ENCODE results near the gene COL11A1. TPM values are rescaled to one million over a fixed set of nuclear protein-coding genes. Genes with fewer than 3 reads are reported as not detected.

COL11A1 gene
- total RNA-seq, 2 experiments from 2014 or later = not detected

DNA sequence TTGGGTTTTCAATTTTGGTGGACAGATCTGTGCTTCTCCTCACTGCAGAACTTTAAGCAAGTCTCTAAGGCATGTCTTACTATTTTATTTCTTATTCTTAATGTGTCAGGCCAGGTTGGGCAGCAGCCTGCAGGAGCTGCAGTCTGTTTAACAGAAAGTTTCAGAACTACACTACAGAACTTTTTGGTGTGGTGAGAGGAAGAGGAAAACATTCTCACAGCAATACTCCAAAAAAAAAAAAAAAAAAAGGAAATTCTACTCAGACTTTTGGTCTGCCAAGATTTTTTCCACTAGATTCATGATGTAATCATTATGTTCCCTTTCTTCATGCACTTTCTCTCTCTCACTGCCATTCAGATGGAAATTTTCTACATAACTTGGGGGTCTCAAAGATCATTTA, 255.2 kb downstream of the COL11A1 start:
- DNase-seq = no peak
- Mint-ChIP-seq H3K4me3 (no peak overlapping the region), H3K27me3 (no peaks in the 10 kb centered on the region), H3K9me3 (peaks cover 5% of the 10 kb centered on the region), H3K36me3 (ENCODE audit: low read depth) (no peaks in the 10 kb centered on the region), H3K27ac (no peak overlapping the region), H3K4me1 (ENCODE audit: low read depth) (no peaks in the 10 kb centered on the region)
- POLR2A ChIA-PET = no interaction called here
- CTCF ChIA-PET = interaction anchor here (1.2 kb wide), 1 partner anchor 15 kb away, joined by 3 read pairs; no protein-coding TSS in a partner anchor
- TF ChIP-seq, protein P1, sequence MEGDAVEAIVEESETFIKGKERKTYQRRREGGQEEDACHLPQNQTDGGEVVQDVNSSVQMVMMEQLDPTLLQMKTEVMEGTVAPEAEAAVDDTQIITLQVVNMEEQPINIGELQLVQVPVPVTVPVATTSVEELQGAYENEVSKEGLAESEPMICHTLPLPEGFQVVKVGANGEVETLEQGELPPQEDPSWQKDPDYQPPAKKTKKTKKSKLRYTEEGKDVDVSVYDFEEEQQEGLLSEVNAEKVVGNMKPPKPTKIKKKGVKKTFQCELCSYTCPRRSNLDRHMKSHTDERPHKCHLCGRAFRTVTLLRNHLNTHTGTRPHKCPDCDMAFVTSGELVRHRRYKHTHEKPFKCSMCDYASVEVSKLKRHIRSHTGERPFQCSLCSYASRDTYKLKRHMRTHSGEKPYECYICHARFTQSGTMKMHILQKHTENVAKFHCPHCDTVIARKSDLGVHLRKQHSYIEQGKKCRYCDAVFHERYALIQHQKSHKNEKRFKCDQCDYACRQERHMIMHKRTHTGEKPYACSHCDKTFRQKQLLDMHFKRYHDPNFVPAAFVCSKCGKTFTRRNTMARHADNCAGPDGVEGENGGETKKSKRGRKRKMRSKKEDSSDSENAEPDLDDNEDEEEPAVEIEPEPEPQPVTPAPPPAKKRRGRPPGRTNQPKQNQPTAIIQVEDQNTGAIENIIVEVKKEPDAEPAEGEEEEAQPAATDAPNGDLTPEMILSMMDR (IDR thresholded peaks at IDR 0.05) = no peak
- no peak for ATAC-seq
- intact Hi-C loops (cut with micrococcal nuclease) = no loop called here

DNA sequence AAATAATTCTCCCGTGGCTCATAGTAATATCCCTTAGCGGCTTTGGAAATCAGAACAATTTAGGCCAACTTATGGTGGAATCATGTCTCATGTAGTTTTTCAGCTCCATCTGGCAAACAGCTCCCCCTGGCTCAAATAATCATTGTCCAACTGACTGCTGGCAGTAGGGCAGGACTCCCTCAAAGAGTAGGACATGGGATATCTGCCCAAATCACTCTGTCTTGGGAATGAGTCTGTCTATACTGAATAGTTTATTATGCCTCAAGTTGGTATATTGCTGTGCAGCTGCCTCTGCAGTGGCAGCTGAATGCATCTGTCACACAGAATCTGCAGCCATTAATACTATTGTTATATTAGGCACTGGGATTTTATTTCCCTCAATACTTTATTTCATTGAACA, 255.7 kb downstream of the COL11A1 start:
- POLR2A ChIA-PET = no interaction called here
- Mint-ChIP-seq H3K4me1 (ENCODE audit: low read depth) (no peaks in the 10 kb centered on the region), H3K36me3 (ENCODE audit: low read depth) (no peaks in the 10 kb centered on the region), H3K9me3 (peaks cover 5% of the 10 kb centered on the region), H3K27me3 (no peaks in the 10 kb centered on the region), H3K27ac (no peak overlapping the region), H3K4me3 (no peak overlapping the region)
- CTCF ChIA-PET = interaction anchor here (1.2 kb wide), 1 partner anchor 14 kb away, joined by 3 read pairs; no protein-coding TSS in a partner anchor
- intact Hi-C loops (cut with micrococcal nuclease) = no loop called here
- ATAC-seq = no peak
- DNase-seq = no peak
- TF ChIP-seq, protein P1 (IDR thresholded peaks at IDR 0.05) = no peak

DNA sequence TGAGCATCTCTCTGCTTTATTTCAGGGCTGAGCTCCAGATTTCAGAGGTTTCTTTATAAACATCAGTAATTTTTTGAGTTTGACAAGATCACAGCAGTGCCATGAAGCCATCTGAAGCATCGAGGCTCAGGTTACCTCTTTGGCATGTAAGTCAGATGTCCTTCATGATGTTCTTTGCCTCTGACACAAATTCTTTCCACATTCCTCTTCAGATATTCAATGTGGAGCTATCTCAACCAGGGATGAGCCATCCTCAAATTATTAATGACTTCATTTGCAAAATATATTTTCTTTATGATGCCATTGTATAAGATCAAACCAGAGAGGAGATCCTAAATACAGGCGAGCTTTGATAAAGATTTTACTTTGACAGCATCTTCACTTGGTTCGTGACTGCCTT, 256.7 kb downstream of the COL11A1 start:
- peaks cover 5% of the 10 kb centered on the region for H3K9me3 Mint-ChIP-seq
- no peaks in the 10 kb centered on the region for H3K27me3 Mint-ChIP-seq
- POLR2A ChIA-PET = no interaction called here
- DNase-seq (no peak), ATAC-seq (no peak)
- no peaks in the 10 kb centered on the region for H3K4me1 Mint-ChIP-seq (ENCODE audit: low read depth)
- TF ChIP-seq, protein P1 (IDR thresholded peaks at IDR 0.05) = no peak
- H3K4me3 Mint-ChIP-seq = no peak overlapping the region
- CTCF ChIA-PET = no interaction called here
- no peaks in the 10 kb centered on the region for H3K36me3 Mint-ChIP-seq (ENCODE audit: low read depth)
- intact Hi-C loops (cut with micrococcal nuclease) = no loop called here
- no peak overlapping the region for H3K27ac Mint-ChIP-seq

DNA sequence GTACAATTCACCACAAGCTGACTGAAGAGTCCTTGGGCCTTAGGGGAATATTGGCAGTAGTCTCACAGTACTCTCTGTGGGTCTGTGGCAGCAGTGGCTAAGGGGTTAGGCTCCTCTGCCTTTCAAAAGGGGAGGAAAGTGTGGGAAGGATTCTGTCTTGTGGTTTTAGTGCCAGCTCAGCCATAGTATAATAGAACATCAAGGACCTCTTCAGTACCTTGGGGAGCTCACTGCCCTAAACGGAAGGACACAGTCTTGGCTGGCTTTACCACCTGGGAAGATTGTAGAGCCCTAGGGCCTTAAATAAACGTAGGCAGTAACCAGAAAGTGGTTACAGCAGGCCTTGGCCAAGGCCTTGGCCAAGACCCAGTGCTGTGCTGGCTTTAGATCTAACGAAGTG, 265.7 kb downstream of the COL11A1 start:
- H3K27ac Mint-ChIP-seq = no peak overlapping the region
- H3K4me1 Mint-ChIP-seq (ENCODE audit: low read depth) = no peaks in the 10 kb centered on the region
- TF ChIP-seq, protein P1 (IDR thresholded peaks at IDR 0.05) = no peak
- ChIA-PET CTCF (no interaction called here), POLR2A (no interaction called here)
- intact Hi-C loops (cut with micrococcal nuclease) = no loop called here
- H3K36me3 Mint-ChIP-seq (ENCODE audit: low read depth) = no peaks in the 10 kb centered on the region
- no peak for ATAC-seq
- H3K9me3 Mint-ChIP-seq = peaks cover 7% of the 10 kb centered on the region
- H3K4me3 Mint-ChIP-seq = no peak overlapping the region
- no peak for DNase-seq
- no peaks in the 10 kb centered on the region for H3K27me3 Mint-ChIP-seq

DNA sequence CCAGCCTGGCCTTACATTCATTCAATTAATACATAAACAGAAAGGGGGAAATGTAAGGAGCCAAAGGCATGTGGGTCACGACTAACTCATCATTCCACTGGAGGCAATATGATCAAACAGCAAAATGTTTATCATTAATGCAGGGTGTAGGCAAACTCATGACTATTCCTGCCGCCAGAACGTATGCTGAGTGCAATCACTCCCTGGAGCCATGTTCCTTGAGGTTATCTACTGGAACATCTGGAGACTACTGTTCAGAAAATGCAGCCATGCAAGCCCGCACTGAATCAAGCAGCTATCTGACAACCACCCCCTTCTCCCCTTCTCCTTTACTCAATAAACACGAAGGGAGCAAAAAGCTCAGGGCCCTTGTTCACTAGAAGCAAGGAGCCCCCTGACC, 267.6 kb downstream of the COL11A1 start:
- no peaks in the 10 kb centered on the region for H3K36me3 Mint-ChIP-seq (ENCODE audit: low read depth)
- intact Hi-C loops (cut with micrococcal nuclease) = no loop called here
- ChIA-PET POLR2A (no interaction called here), CTCF (no interaction called here)
- no peak overlapping the region for H3K27ac Mint-ChIP-seq
- no peaks in the 10 kb centered on the region for H3K4me1 Mint-ChIP-seq (ENCODE audit: low read depth)
- H3K4me3 Mint-ChIP-seq = no peak overlapping the region
- TF ChIP-seq, protein P1 (IDR thresholded peaks at IDR 0.05) = no peak
- DNase-seq = no peak
- no peaks in the 10 kb centered on the region for H3K27me3 Mint-ChIP-seq
- no peak for ATAC-seq
- H3K9me3 Mint-ChIP-seq = peaks cover 7% of the 10 kb centered on the region
